ENCODE measurements around the gene FGF23. TPM values are rescaled to one million over a fixed set of nuclear protein-coding genes. Genes with fewer than 3 reads are reported as not detected.
"Not testable (repeated sequence)": the region's sequence is repeated elsewhere in the genome, so short reads cannot be mapped to it uniquely, and the experiment has no call there.

Gene FGF23
- total RNA-seq, 2 experiments from 2014 or later, result not detected

- DNase-seq, result no peak
- POLR2A ChIA-PET, result no interaction called here
- Mint-ChIP-seq H3K27me3 (peaks cover 2% of the 10 kb centered on the region), H3K9me3 (no peaks in the 10 kb centered on the region), H3K36me3 (no peaks in the 10 kb centered on the region), H3K27ac (no peak overlapping the region), H3K4me3 (no peak overlapping the region), H3K4me1 (ENCODE audit: low read depth) (no peaks in the 10 kb centered on the region)
- intact Hi-C loops (cut with micrococcal nuclease), result no loop called here
- CTCF ChIA-PET, result interaction anchor here (1.2 kb wide), 1 partner anchor 14 kb away, joined by 3 read pairs; no protein-coding TSS in a partner anchor
These were observed 27.6 kb upstream of the FGF23 start for GRCh38 chr12:4407136-4407535.

- H3K9me3 Mint-ChIP-seq; H3K27me3 Mint-ChIP-seq; H3K4me3 Mint-ChIP-seq; POLR2A ChIA-PET; H3K36me3 Mint-ChIP-seq; H3K27ac Mint-ChIP-seq; intact Hi-C loops (cut with micrococcal nuclease); H3K4me1 Mint-ChIP-seq (ENCODE audit: low read depth); DNase-seq: not testable (repeated sequence)
- CTCF ChIA-PET, result interaction anchor here (1.2 kb wide), 1 partner anchor 16 kb away, joined by 3 read pairs; no protein-coding TSS in a partner anchor
These were observed 25.5 kb upstream of the FGF23 start for GRCh38 chr12:4404877-4405637.

GRCh38 chr12:4402996-4403395 is 23.5 kb upstream of the FGF23 start:
- Mint-ChIP-seq H3K4me3 (no peak overlapping the region), H3K9me3 (no peaks in the 10 kb centered on the region), H3K36me3 (no peaks in the 10 kb centered on the region), H3K27ac (no peak overlapping the region), H3K4me1 (ENCODE audit: low read depth) (no peaks in the 10 kb centered on the region), H3K27me3 (peaks cover 13% of the 10 kb centered on the region)
- CTCF ChIA-PET, result interaction anchor here (1.0 kb wide), 1 partner anchor 151 kb away, joined by 3 read pairs; no protein-coding TSS in a partner anchor
- no peak for DNase-seq
- intact Hi-C loops (cut with micrococcal nuclease), result no loop called here
- POLR2A ChIA-PET, result no interaction called here

GRCh38 chr12:4401117-4401516 is 21.6 kb upstream of the FGF23 start:
- CTCF ChIA-PET, result no interaction called here
- POLR2A ChIA-PET, result no interaction called here

GRCh38 chr12:4395818-4396217 is 16.3 kb upstream of the FGF23 start:
- DNase-seq, result no peak
- Mint-ChIP-seq H3K36me3 (no peaks in the 10 kb centered on the region), H3K27me3 (peaks cover 27% of the 10 kb centered on the region), H3K27ac (no peak overlapping the region), H3K4me1 (ENCODE audit: low read depth) (no peaks in the 10 kb centered on the region), H3K9me3 (no peaks in the 10 kb centered on the region), H3K4me3 (no peak overlapping the region)
- ChIA-PET POLR2A (no interaction called here), CTCF (interaction anchor here (1.2 kb wide), 1 partner anchor 25 kb away, joined by 4 read pairs; no protein-coding TSS in a partner anchor)
- intact Hi-C loops (cut with micrococcal nuclease), result no loop called here

More at GRCh38 chr12:4401117-4401516, 21.6 kb upstream of the FGF23 start:
- no peak overlapping the region for H3K4me3 Mint-ChIP-seq
- intact Hi-C loops (cut with micrococcal nuclease), result no loop called here
- H3K4me1 Mint-ChIP-seq (ENCODE audit: low read depth), result no peaks in the 10 kb centered on the region
- DNase-seq, result no peak
- H3K36me3 Mint-ChIP-seq, result no peaks in the 10 kb centered on the region
- no peaks in the 10 kb centered on the region for H3K9me3 Mint-ChIP-seq
- peaks cover 13% of the 10 kb centered on the region for H3K27me3 Mint-ChIP-seq
- H3K27ac Mint-ChIP-seq, result no peak overlapping the region

- ChIA-PET CTCF (no interaction called here), POLR2A (no interaction called here)
- H3K4me3 Mint-ChIP-seq, result no peak overlapping the region
- H3K36me3 Mint-ChIP-seq, result no peaks in the 10 kb centered on the region
- no peaks in the 10 kb centered on the region for H3K4me1 Mint-ChIP-seq (ENCODE audit: low read depth)
- intact Hi-C loops (cut with micrococcal nuclease), result no loop called here
- no peak for DNase-seq
- no peak overlapping the region for H3K27ac Mint-ChIP-seq
- H3K9me3 Mint-ChIP-seq, result no peaks in the 10 kb centered on the region
- H3K27me3 Mint-ChIP-seq, result peaks cover 24% of the 10 kb centered on the region
These were observed 13.7 kb upstream of the FGF23 start for GRCh38 chr12:4393211-4393610.

- DNase-seq, result no peak
- H3K27ac Mint-ChIP-seq, result no peak overlapping the region
- no peak overlapping the region for H3K4me3 Mint-ChIP-seq
- intact Hi-C loops (cut with micrococcal nuclease), result no loop called here
- no peaks in the 10 kb centered on the region for H3K9me3 Mint-ChIP-seq
- H3K27me3 Mint-ChIP-seq, result peaks cover 23% of the 10 kb centered on the region
- CTCF ChIA-PET, result no interaction called here
- no peaks in the 10 kb centered on the region for H3K36me3 Mint-ChIP-seq
- POLR2A ChIA-PET, result no interaction called here
- H3K4me1 Mint-ChIP-seq (ENCODE audit: low read depth), result no peaks in the 10 kb centered on the region
These were observed 12.8 kb upstream of the FGF23 start for GRCh38 chr12:4392223-4392742.

- no peaks in the 10 kb centered on the region for H3K4me1 Mint-ChIP-seq (ENCODE audit: low read depth)
- POLR2A ChIA-PET, result no interaction called here
- no peak for DNase-seq
- peaks cover 10% of the 10 kb centered on the region for H3K27me3 Mint-ChIP-seq
- CTCF ChIA-PET, result interaction anchor here (0.7 kb wide), 1 partner anchor 10 kb away, joined by 3 read pairs; no protein-coding TSS in a partner anchor
- H3K4me3 Mint-ChIP-seq, result no peak overlapping the region
- intact Hi-C loops (cut with micrococcal nuclease), result no loop called here
- no peaks in the 10 kb centered on the region for H3K36me3 Mint-ChIP-seq
- H3K27ac Mint-ChIP-seq, result no peak overlapping the region
- H3K9me3 Mint-ChIP-seq, result no peaks in the 10 kb centered on the region
These were observed 9.2 kb upstream of the FGF23 start for GRCh38 chr12:4388662-4389061.

GRCh38 chr12:4388032-4388431 is 8.5 kb upstream of the FGF23 start:
- no peak overlapping the region for H3K27ac Mint-ChIP-seq
- H3K4me3 Mint-ChIP-seq, result no peak overlapping the region
- H3K4me1 Mint-ChIP-seq (ENCODE audit: low read depth), result no peaks in the 10 kb centered on the region
- intact Hi-C loops (cut with micrococcal nuclease), result no loop called here
- POLR2A ChIA-PET, result no interaction called here
- no peaks in the 10 kb centered on the region for H3K9me3 Mint-ChIP-seq
- peaks cover 6% of the 10 kb centered on the region for H3K27me3 Mint-ChIP-seq
- DNase-seq, result no peak
- no peaks in the 10 kb centered on the region for H3K36me3 Mint-ChIP-seq
- CTCF ChIA-PET, result no interaction called here

GRCh38 chr12:4387607-4388006 is 8.1 kb upstream of the FGF23 start:
- no peaks in the 10 kb centered on the region for H3K4me1 Mint-ChIP-seq (ENCODE audit: low read depth)
- POLR2A ChIA-PET, result no interaction called here
- H3K36me3 Mint-ChIP-seq, result no peaks in the 10 kb centered on the region
- peaks cover 3% of the 10 kb centered on the region for H3K27me3 Mint-ChIP-seq
- no peak overlapping the region for H3K4me3 Mint-ChIP-seq
- DNase-seq, result no peak
- intact Hi-C loops (cut with micrococcal nuclease), result no loop called here
- no peaks in the 10 kb centered on the region for H3K9me3 Mint-ChIP-seq
- no peak overlapping the region for H3K27ac Mint-ChIP-seq
- CTCF ChIA-PET, result no interaction called here

GRCh38 chr12:4386801-4387200 is 7.3 kb upstream of the FGF23 start:
- Mint-ChIP-seq H3K4me1 (ENCODE audit: low read depth) (no peaks in the 10 kb centered on the region), H3K9me3 (no peaks in the 10 kb centered on the region), H3K27me3 (no peaks in the 10 kb centered on the region), H3K27ac (no peak overlapping the region), H3K36me3 (no peaks in the 10 kb centered on the region), H3K4me3 (no peak overlapping the region)
- intact Hi-C loops (cut with micrococcal nuclease), result no loop called here
- POLR2A ChIA-PET, result no interaction called here
- DNase-seq, result no peak
- CTCF ChIA-PET, result no interaction called here

GRCh38 chr12:4383304-4383865 is 3.9 kb upstream of the FGF23 start:
- Mint-ChIP-seq H3K27me3 (peaks cover 4% of the 10 kb centered on the region), H3K36me3 (no peaks in the 10 kb centered on the region), H3K9me3 (no peaks in the 10 kb centered on the region), H3K4me3 (no peak overlapping the region), H3K4me1 (ENCODE audit: low read depth) (no peaks in the 10 kb centered on the region), H3K27ac (no peak overlapping the region)
- peak; percentile 14 for DNase-seq
- ChIA-PET CTCF (interaction anchor here (0.6 to 1.4 kb wide), 4 partner anchors 32 to 141 kb away, joined by 3 to 5 read pairs (median 3); no protein-coding TSS in a partner anchor), POLR2A (no interaction called here)
- intact Hi-C loops (cut with micrococcal nuclease), result no loop called here

- Mint-ChIP-seq H3K27me3 (peaks cover 4% of the 10 kb centered on the region), H3K36me3 (no peaks in the 10 kb centered on the region), H3K4me1 (ENCODE audit: low read depth) (no peaks in the 10 kb centered on the region), H3K9me3 (no peaks in the 10 kb centered on the region), H3K4me3 (no peak overlapping the region), H3K27ac (no peak overlapping the region)
- ChIA-PET CTCF (no interaction called here), POLR2A (no interaction called here)
- intact Hi-C loops (cut with micrococcal nuclease), result no loop called here
- DNase-seq, result no peak
These were observed 820 bp upstream of the FGF23 start for GRCh38 chr12:4380332-4380731.

All from activated CD4-positive, alpha-beta memory T cell treated with anti-CD3 and anti-CD28 coated beads for 36 hours (primary cell).